GDM1 (cell line): Measurements from ENCODE around the gene CFAP92.

Source experiments
- DNase-seq: peaks from one replicate; lab custom pipeline; 2025; lab: John Stamatoyannopoulos, UW

CFAP92 gene

GRCh38 chr3:128863560-128863959 is 130.3 kb downstream of the CFAP92 start:
- no peak for DNase-seq

GRCh38 chr3:128861491-128861890 is 132.4 kb downstream of the CFAP92 start:
- DNase-seq = no peak
